Endothelial cell of umbilical vein (primary cell): Measurements from ENCODE around the gene NPM1. TPM values are rescaled to one million over a fixed set of nuclear protein-coding genes. Genes with fewer than 3 reads are reported as not detected.

ENCODE experiments used
- BruUV-seq: library from RNA; stranded (reverse); fragments of 400-500 nt; replicated peaks from 2 replicates; lab custom pipeline; 2021; lab: Mats Ljungman, UMichigan
- CTCF ChIA-PET: fragments of 300-600, 350-600 bp; sonication (Branson Sonifier 250); formaldehyde crosslinking; loops from one replicate; lab custom pipeline; 2021; ENCODE audit warnings: antibody characterized with exemption, inconsistent platforms; lab: Charles Lee
- POLR2A ChIA-PET: fragments of 300-600, 350-600 bp; sonication (Branson Sonifier 250); formaldehyde crosslinking; loops from one replicate; lab custom pipeline; 2021; ENCODE audit warnings: antibody characterized with exemption, inconsistent platforms; lab: Charles Lee
- DNase-seq: peaks from one replicate; pipeline ENCODE4 v3.0.0-alpha.2; 2011; ENCODE audit warnings: low read depth, low spot score
- FAIRE-seq: peaks from 2 replicates; lab custom pipeline; 2011; peaks lifted over from hg19 to GRCh38; lab: Jason Lieb, UNC
- H2AFZ ChIP-seq: 2 replicates; pipeline ENCODE4 v1.6.0; 2012; ENCODE audit warnings: low read depth, low read length, control low read depth, inconsistent platforms
- H3K27ac ChIP-seq: 2 replicates; pipeline ENCODE4 v1.5.1; 2011; ENCODE audit warnings: low read depth, mild to moderate bottlenecking, control low read depth, low read length, moderate library complexity; ENCODE audit not compliant: insufficient read depth
- H3K27me3 ChIP-seq, 2 experiments: 2 replicates each; pipeline versions ENCODE4 v1.6.0 to v1.6.1; 2011; ENCODE audit warnings: low read length in 2 of 2, mixed read lengths in 1 of 2; ENCODE audit not compliant: control insufficient read depth in 2 of 2, insufficient read depth in 2 of 2
- H3K36me3 ChIP-seq, 2 experiments: 2 replicates in 1 of 2; 3 replicates in 1 of 2; pipeline ENCODE4 v1.5.1; 2011; ENCODE audit warnings: low read length in 2 of 2, mild to moderate bottlenecking in 1 of 2, moderate library complexity in 1 of 2; ENCODE audit not compliant: control insufficient read depth in 2 of 2, insufficient read depth in 2 of 2; ENCODE audit errors: extremely low read depth in 1 of 2
- H3K4me1 ChIP-seq: 3 replicates; pipeline ENCODE4 v1.5.1; 2011; ENCODE audit warnings: mild to moderate bottlenecking, low read length; ENCODE audit not compliant: control insufficient read depth, insufficient read depth; ENCODE audit errors: extremely low read depth
- H3K4me2 ChIP-seq: 2 replicates; pipeline ENCODE4 v1.6.1; 2011; ENCODE audit warnings: low read length, control low read depth, mixed read lengths; ENCODE audit not compliant: insufficient read depth
- H3K4me3 ChIP-seq, 3 experiments: fragments of 200-600 bp in 1 of 3; sonication (generic), shearing (Covaris generic) in 1 of 3; replicated peaks in 1 of 3; 2 replicates each; pipeline ENCODE4 v1.5.1; 2011 to 2016; ENCODE audit warnings: control low read depth in 3 of 3, low read length in 3 of 3, mild to moderate bottlenecking in 2 of 3, inconsistent platforms in 1 of 3, low read depth in 1 of 3, moderate library complexity in 1 of 3; ENCODE audit not compliant: insufficient read depth in 1 of 3
- H3K79me2 ChIP-seq: 2 replicates; pipeline ENCODE4 v1.6.0; 2012; ENCODE audit warnings: low read length, inconsistent platforms; ENCODE audit not compliant: control insufficient read depth, insufficient read depth
- H3K9ac ChIP-seq: replicated peaks from 2 replicates; pipeline ENCODE3; 2011; ENCODE audit warnings: low read length, control low read depth; ENCODE audit not compliant: insufficient read depth; ENCODE audit errors: extremely low read depth
- H3K9me1 ChIP-seq: replicated peaks from 3 replicates; pipeline ENCODE4 v1.6.0; 2011; ENCODE audit warnings: mild to moderate bottlenecking, low read length; ENCODE audit not compliant: control insufficient read depth, insufficient read depth; ENCODE audit errors: extremely low read depth
- H3K9me3 ChIP-seq: replicated peaks from 2 replicates; pipeline ENCODE4 v1.5.1; 2012; ENCODE audit warnings: low read length, inconsistent platforms; ENCODE audit not compliant: control insufficient read depth, insufficient read depth
- H4K20me1 ChIP-seq: replicated peaks from 2 replicates; pipeline ENCODE3; 2011; ENCODE audit warnings: mild to moderate bottlenecking, low read length; ENCODE audit not compliant: control insufficient read depth, insufficient read depth; ENCODE audit errors: extremely low read depth
- EZH2 ChIP-seq: IDR thresholded peaks from 2 replicates; pipeline ENCODE4 v1.6.1; 2012; ENCODE audit warnings: borderline replicate concordance, low read depth, mild to moderate bottlenecking, moderate library complexity, low read length, inconsistent platforms; ENCODE audit not compliant: severe bottlenecking
- FOS ChIP-seq: IDR thresholded peaks from 2 replicates; pipeline ENCODE4 v1.6.1; 2011; ENCODE audit warnings: mild to moderate bottlenecking, low read length, moderate library complexity, borderline replicate concordance; ENCODE audit not compliant: insufficient read depth
- GATA2 ChIP-seq: IDR thresholded peaks from 2 replicates; pipeline ENCODE4 v1.7.0; 2011; ENCODE audit warnings: low read depth, mild to moderate bottlenecking, moderate library complexity, mixed read lengths, low read length; ENCODE audit not compliant: insufficient read length, insufficient read depth
- JUN ChIP-seq: IDR thresholded peaks from 2 replicates; pipeline ENCODE4 v1.6.1; 2011; ENCODE audit warnings: borderline replicate concordance, low read depth; ENCODE audit not compliant: insufficient read length, insufficient read depth
- MYC ChIP-seq: IDR thresholded peaks from one replicate; pipeline ENCODE4 v1.6.1; 2011; ENCODE audit warnings: mild to moderate bottlenecking, low read depth, low read length
- POLR2A ChIP-seq: IDR thresholded peaks from 2 replicates; pipeline ENCODE4 v1.6.1; 2012; ENCODE audit warnings: low read depth, mild to moderate bottlenecking, control low read depth, low read length
- POLR2AphosphoS5 ChIP-seq: IDR thresholded peaks from 2 replicates; pipeline ENCODE4 v1.6.1; 2012; ENCODE audit warnings: low read depth, mild to moderate bottlenecking, control low read depth, low read length, moderate library complexity; ENCODE audit not compliant: insufficient read depth
- dilution Hi-C: fragments of 300-500 bp; cut with MboI; formaldehyde crosslinking; loops from one replicate; pipeline ENCODE4 v1.15.0; 2019; ENCODE audit warnings: low sequenced_read_pairs; ENCODE audit not compliant: extremely low pct_ligation_motif_present
- intact Hi-C: fragments of 100-400 bp; cut with micrococcal nuclease; formaldehyde crosslinking; loops from one replicate; pipeline ENCODE4 v1.10.0; 2022
- polyA plus RNA-seq, 4 experiments: library from polyadenylated mRNA; depleted of rRNA in 3 of 4; stranded (reverse) in 3 of 4; unstranded in 1 of 4; fragments of >200 nt; gene quantifications; 2 replicates each; pipeline versions ENCODE4 v1.2.1 to v1.2.3, GENCODE V29; 2011 to 2012; ENCODE audit warnings: missing spikeins in 1 of 4
- total RNA-seq: library from RNA; stranded (reverse); gene quantifications from 2 replicates; pipeline ENCODE4 v1.2.3, GENCODE V29; 2021
- TF ChIP-seq, protein P1 (sequence below): IDR thresholded peaks from 2 replicates; pipeline ENCODE4 v1.6.1; 2011; ENCODE audit not compliant: insufficient read depth, insufficient read length
- TF ChIP-seq, protein P2 (sequence below), 2 donors: IDR thresholded peaks; 1 replicate in 1 of 2; 2 replicates in 1 of 2; pipeline ENCODE4 v1.5.1; 2011; ENCODE audit warnings: low read length in 2 of 2, mild to moderate bottlenecking in 2 of 2, moderate library complexity in 2 of 2, control low read depth in 1 of 2, inconsistent platforms in 1 of 2, low read depth in 1 of 2; ENCODE audit not compliant: insufficient read depth in 1 of 2; ENCODE audit errors: extremely low read depth in 1 of 2

NPM1 gene
- total and polyA plus RNA-seq, 2 donors (not counting 3 experiments of a cell fraction or from before 2014, with no cell fraction given), result 618 to 1,695 TPM

DNA sequence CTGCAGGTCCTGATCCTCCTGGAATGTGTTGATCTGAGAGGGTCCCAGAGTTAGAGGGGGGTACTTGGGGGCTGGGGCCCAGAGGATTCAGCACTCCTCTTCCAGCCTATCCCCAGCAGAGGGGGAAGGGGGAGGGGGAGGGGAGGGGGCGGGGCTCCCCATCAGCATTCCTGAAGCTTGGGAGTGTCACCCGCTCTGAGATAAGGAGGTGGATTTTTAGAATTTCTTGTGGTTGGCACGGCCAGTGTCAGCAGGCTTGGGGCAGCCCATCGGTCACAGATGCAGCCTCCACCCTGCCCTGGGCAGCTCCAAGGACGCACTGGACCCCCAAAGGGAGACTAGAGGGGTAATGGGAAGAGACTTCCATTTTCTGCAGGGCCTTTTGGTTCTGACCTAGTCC is 37.1 kb downstream of the NPM1 start:
- CTCF ChIA-PET, result no interaction called here
- Histone ChIP-seq H3K9ac (no peak overlapping the region), H3K4me3 (no peak overlapping the region), H3K27ac (no peak overlapping the region), H3K36me3 (no peaks in the 10 kb centered on the region), H3K27me3 (peaks cover 5 to 18% of the 10 kb centered on the region in 2 experiments), H3K4me1 (peaks cover 7% of the 10 kb centered on the region), H4K20me1 (no peaks in the 10 kb centered on the region), H3K4me2 (no peak overlapping the region), H2AFZ (no peak overlapping the region), H3K9me3 (no peaks in the 10 kb centered on the region), H3K9me1 (no peaks in the 10 kb centered on the region), H3K79me2 (no peaks in the 10 kb centered on the region)
- intact Hi-C loops, result no loop called here
- dilution Hi-C loops, result no loop called here
- DNase-seq (no peak), FAIRE-seq (no peak)
- no TSS peak for BruUV-seq
- POLR2A ChIA-PET, result no interaction called here
- no peak for TF ChIP-seq EZH2
- no peak for TF ChIP-seq POLR2A
- TF ChIP-seq, protein P1, sequence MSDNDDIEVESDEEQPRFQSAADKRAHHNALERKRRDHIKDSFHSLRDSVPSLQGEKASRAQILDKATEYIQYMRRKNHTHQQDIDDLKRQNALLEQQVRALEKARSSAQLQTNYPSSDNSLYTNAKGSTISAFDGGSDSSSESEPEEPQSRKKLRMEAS, result no peak
- no peak for TF ChIP-seq FOS
- TF ChIP-seq POLR2AphosphoS5, result no peak
- TF ChIP-seq, protein P2, sequence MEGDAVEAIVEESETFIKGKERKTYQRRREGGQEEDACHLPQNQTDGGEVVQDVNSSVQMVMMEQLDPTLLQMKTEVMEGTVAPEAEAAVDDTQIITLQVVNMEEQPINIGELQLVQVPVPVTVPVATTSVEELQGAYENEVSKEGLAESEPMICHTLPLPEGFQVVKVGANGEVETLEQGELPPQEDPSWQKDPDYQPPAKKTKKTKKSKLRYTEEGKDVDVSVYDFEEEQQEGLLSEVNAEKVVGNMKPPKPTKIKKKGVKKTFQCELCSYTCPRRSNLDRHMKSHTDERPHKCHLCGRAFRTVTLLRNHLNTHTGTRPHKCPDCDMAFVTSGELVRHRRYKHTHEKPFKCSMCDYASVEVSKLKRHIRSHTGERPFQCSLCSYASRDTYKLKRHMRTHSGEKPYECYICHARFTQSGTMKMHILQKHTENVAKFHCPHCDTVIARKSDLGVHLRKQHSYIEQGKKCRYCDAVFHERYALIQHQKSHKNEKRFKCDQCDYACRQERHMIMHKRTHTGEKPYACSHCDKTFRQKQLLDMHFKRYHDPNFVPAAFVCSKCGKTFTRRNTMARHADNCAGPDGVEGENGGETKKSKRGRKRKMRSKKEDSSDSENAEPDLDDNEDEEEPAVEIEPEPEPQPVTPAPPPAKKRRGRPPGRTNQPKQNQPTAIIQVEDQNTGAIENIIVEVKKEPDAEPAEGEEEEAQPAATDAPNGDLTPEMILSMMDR (IDR thresholded peaks at IDR 0.05; ENCODE audit: extremely low read depth in 1 of 2, insufficient read depth in 1 of 2, low read depth in 1 of 2, low read length in 2 of 2), result no peak
- no peak for TF ChIP-seq MYC
- no peak for TF ChIP-seq JUN
- TF ChIP-seq GATA2, result no peak
